ENCODE results near the gene STARD10.

Gene STARD10

DNA sequence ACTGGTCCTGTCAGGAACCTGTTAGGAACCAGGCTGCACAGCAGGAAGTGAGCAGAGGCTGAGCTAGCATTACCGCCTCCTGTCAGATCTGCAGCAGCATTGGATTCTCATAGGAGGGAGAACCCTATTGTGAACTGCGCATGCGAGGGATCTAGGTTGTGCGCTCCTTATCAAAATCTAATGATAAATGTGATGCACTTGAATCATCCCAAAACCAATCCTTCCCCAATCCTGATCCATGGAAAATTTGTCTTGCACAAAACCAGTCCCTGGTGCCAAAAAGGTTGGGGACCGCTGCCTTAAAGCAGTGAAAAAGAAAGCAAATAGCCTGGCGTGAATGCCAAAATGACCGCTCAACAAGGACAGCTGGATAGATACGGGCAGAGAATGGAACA lies 39.7 kb downstream of the STARD10 start:
- H3K4me3 ChIP-seq (ENCODE audit: low read depth, low read length): no peak overlapping the region
- DNase-seq (ENCODE audit: low read depth): no peak
- TF ChIP-seq, protein P1, sequence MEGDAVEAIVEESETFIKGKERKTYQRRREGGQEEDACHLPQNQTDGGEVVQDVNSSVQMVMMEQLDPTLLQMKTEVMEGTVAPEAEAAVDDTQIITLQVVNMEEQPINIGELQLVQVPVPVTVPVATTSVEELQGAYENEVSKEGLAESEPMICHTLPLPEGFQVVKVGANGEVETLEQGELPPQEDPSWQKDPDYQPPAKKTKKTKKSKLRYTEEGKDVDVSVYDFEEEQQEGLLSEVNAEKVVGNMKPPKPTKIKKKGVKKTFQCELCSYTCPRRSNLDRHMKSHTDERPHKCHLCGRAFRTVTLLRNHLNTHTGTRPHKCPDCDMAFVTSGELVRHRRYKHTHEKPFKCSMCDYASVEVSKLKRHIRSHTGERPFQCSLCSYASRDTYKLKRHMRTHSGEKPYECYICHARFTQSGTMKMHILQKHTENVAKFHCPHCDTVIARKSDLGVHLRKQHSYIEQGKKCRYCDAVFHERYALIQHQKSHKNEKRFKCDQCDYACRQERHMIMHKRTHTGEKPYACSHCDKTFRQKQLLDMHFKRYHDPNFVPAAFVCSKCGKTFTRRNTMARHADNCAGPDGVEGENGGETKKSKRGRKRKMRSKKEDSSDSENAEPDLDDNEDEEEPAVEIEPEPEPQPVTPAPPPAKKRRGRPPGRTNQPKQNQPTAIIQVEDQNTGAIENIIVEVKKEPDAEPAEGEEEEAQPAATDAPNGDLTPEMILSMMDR (IDR thresholded peaks at IDR 0.05; ENCODE audit: low read depth, low read length, missing control alignments): no peak

DNA sequence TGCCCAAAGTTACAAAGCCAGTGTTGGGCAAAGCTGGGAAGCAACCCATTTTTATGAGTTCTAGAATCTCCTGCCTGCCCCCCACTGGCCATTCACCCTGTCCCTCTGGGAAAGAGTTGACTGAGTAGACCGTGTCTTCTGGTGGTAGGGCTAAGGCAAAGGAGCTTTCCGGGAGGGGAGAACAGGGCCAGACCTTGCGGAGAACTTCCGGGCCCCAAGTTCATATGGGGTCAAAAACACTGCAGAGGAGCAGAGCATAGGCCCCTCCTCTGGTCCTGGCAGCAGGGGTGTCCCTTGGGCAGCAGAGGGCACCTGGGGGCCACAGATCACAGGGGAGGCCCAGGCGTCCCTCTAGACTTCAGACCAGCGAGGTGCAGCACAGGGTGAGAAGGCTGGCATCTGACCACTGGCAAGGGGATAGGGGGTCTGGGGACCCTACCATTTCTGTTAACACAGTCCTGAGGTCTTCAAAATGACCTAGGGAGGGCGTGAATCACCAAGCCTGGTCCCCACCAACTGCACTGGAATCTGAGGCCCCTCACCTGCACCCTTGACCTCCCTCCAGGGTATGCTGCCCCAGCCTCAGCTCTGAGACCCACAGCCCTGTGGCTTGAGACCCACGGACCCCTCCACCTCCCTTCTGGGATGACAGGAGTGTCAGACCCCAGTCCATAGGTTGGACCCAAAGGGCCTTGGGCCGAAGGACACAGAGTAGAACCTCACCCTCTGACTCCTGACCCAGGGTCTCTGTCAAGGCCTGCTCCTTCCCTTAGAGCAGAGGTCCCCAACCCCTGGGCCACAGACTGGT lies 40.3 kb downstream of the STARD10 start:
- H3K4me3 ChIP-seq (ENCODE audit: low read depth, low read length): no peak overlapping the region
- no peak for DNase-seq (ENCODE audit: low read depth)
- TF ChIP-seq, protein P1 (IDR thresholded peaks at IDR 0.05; ENCODE audit: low read depth, low read length, missing control alignments): no peak

DNA sequence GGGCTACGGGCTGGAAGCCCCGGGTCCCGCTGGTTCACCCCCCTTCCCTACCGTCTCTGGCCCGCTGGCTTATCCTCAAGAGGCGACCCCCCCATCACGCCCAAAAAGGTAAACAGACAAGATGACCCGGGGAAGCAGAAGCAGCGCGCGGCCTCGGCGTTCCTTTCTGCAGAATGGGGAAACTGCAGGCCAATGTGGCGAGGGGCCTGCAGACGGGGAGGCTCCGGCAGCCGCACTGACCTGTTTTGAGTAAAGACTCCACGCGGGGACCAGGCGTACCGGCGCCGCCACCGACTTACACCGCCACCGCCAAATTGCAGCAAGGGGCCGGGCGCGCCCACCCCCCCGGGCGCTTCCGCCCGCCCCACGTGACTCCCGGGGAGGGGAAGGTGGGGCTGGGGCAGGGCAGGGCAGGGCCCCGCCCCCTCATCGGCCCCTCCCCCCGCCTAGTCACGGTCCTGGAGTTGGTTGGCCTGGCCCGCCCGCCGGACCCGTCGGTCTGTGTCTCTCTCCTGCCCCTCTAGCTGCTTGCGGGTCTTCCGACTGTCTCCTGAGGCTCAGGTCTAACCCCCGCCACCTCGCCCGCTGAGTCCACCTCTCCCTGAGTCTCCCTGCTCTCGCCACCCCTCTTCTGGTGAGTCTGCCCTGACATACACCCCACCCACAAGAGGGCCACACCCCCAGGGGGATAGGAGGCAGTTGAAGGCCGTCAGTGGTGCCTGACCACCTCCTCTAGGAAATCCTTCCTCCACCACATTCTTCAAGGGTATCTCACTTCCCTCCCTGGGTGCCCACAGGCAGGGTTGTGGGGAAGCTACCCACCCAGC lies 41.5 kb downstream of the STARD10 start, which contains the start of gene ARAP1:
Gene ARAP1 (minus strand): TSS at position 321 of the 827 bp plus-strand sequence. CDS start 25,280 bp downstream, outside the sequence.
- no peak for DNase-seq (ENCODE audit: low read depth)
- TF ChIP-seq, protein P1 (IDR thresholded peaks at IDR 0.05; ENCODE audit: low read depth, low read length, missing control alignments): no peak
- H3K4me3 ChIP-seq (ENCODE audit: low read depth, low read length): peak within 1 kb of the TSS; percentile 93

DNA sequence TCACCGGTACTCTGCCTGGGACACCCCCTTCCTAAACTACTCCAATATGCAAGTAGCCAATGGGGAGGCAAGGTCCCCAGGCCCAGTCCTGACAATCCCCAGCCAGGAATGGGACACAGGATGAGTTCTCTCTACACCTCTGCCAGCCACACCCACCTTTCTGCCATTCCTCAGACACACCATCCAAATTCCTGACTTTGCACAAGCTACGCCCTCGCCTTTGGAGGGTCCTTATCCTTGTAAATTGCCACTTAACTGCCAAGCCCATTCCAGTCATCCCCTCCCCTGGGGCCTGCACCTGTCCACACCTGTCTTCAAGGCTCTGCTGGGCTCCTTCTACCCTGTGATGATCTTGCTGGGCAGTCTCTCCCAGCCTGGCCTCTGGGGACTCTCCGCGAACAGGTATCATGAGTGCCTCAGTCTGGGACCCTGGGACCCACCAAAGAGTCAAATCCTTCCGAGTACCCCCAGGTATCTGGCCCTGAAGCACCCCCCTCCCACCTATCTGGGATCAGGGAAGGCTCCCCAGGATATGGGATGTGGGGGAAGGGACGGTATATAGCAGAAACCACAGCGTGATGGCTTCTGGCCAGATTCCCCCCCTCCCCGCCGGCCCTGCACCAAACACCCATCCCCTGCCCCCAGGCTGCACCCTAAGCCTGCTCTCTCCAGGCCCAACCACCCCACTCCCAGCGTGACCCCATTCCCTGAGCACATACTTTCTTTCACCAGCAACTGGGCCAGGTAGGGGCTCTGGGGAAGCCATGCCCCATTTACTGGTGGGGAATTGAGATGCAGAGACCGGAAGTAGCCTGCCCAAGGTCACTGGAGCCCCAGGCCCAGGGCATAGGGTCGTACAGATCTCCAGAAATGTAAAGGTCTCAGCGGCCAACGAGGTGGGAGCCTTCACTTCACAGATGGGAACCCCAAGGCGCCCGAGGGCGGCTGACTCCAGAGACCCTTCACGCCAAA lies 42.4 kb downstream of the STARD10 start:
- H3K4me3 ChIP-seq (ENCODE audit: low read depth, low read length): peak overlapping the region; percentile 93
- DNase-seq (ENCODE audit: low read depth): no peak
- TF ChIP-seq, protein P1 (IDR thresholded peaks at IDR 0.05; ENCODE audit: low read depth, low read length, missing control alignments): no peak

DNA sequence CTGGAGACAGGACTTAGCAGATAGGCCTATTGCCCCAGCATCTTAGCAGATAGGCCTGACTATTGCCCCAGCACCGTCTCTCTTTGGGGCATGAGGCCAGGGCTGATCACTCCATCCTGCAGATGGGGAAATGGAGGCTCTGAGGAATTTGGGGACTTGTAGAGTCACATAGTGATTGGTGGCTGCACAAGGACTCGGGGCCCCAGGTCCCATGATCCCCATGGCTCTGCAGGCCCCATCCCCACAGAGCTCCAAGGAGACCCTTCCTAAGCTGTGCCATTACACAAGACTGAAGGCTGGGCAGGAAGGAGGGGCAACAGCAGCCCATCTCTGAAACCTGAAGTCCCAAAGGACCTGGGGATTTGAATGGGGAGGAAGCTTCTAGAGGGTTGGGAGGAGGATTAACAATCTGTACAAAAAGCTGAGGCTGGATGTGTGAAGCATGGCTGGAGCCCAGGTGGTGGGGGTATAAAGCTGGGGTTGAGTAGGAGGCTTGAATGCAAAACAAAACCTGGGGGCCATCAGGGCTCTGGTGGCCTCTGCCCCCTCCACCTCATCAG lies 43.2 kb downstream of the STARD10 start:
- TF ChIP-seq, protein P1 (IDR thresholded peaks at IDR 0.05; ENCODE audit: low read depth, low read length, missing control alignments): no peak
- no peak for DNase-seq (ENCODE audit: low read depth)
- H3K4me3 ChIP-seq (ENCODE audit: low read depth, low read length): peak overlapping the region; percentile 93

DNA sequence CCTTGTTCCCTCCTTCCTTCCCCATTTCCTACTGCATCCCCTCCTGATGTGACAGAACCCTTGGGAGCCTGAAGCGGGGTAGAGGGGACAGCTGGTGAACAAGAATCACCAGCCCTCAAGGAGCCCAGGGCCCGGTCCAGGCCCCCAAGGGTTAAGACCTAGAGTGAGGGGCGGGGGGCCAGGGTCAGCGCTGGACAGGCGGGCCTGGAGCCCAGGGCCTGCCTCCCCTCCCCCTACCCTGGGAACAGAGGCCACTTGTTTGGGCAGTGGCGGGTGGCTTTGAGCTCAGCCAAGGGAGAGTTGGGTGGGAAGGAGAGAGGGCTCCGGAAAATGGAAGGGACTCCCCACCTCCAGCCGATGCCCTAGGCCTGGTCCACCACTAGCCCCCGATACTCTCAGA lies 43.8 kb downstream of the STARD10 start:
- H3K4me3 ChIP-seq (ENCODE audit: low read depth, low read length): no peak overlapping the region
- no peak for DNase-seq (ENCODE audit: low read depth)
- TF ChIP-seq, protein P1 (IDR thresholded peaks at IDR 0.05; ENCODE audit: low read depth, low read length, missing control alignments): no peak
